Subcutaneous adipose tissue (tissue), 4 donors: ENCODE results near the gene JAZF1. TPM values are rescaled to one million over a fixed set of nuclear protein-coding genes. Genes with fewer than 3 reads are reported as not detected.

ENCODE experiments used
- CTCF ChIP-seq: fragments of 450-650 bp; IDR thresholded peaks from one replicate; pipeline ENCODE4 v1.5.1; 2016; ENCODE audit warnings: low read depth, mild to moderate bottlenecking, control low read depth, antibody characterized with exemption, moderate library complexity
- total RNA-seq, 4 donors: library from RNA; depleted of rRNA; stranded (reverse); fragments of >200 nt; gene quantifications; one replicate each; pipeline ENCODE4 v1.1.0, GENCODE V29; 2016

Gene JAZF1
- total RNA-seq, 4 donors from 2014 or later: 12.6 to 35.9 (median 23.2) TPM

GRCh38 chr7:28002638-28003037 is 178.0 kb downstream of the JAZF1 start:
- no peak for TF ChIP-seq CTCF

GRCh38 chr7:28001896-28002295 is 178.7 kb downstream of the JAZF1 start:
- TF ChIP-seq CTCF: no peak

- no peak for TF ChIP-seq CTCF
These were observed 180.8 kb downstream of the JAZF1 start for GRCh38 chr7:27999829-28000228.

- TF ChIP-seq CTCF: no peak
These were observed 182.2 kb downstream of the JAZF1 start for GRCh38 chr7:27998382-27998781.

GRCh38 chr7:27997188-27997707 is 183.3 kb downstream of the JAZF1 start:
- no peak for TF ChIP-seq CTCF

- TF ChIP-seq CTCF: no peak
These were observed 184.5 kb downstream of the JAZF1 start for GRCh38 chr7:27996141-27996540.

GRCh38 chr7:27995228-27995627 is 185.4 kb downstream of the JAZF1 start:
- TF ChIP-seq CTCF: no peak

- TF ChIP-seq CTCF: no peak
These were observed 186.0 kb downstream of the JAZF1 start for GRCh38 chr7:27994639-27995038.
